GM18909 (cell line): ENCODE results near the gene TMTC1.

Source experiments
- ATAC-seq: cut with Tn5 transposase; IDR thresholded peaks from one replicate; pipeline ENCODE4 v1.9.1; 2021; ENCODE audit warnings: mild to moderate bottlenecking; ENCODE audit not compliant: unreplicated experiment, poor library complexity

The TMTC1 gene

GRCh38 chr12:29742646-29743045, 41.1 kb downstream of the TMTC1 start:
- ATAC-seq = no peak

DNA sequence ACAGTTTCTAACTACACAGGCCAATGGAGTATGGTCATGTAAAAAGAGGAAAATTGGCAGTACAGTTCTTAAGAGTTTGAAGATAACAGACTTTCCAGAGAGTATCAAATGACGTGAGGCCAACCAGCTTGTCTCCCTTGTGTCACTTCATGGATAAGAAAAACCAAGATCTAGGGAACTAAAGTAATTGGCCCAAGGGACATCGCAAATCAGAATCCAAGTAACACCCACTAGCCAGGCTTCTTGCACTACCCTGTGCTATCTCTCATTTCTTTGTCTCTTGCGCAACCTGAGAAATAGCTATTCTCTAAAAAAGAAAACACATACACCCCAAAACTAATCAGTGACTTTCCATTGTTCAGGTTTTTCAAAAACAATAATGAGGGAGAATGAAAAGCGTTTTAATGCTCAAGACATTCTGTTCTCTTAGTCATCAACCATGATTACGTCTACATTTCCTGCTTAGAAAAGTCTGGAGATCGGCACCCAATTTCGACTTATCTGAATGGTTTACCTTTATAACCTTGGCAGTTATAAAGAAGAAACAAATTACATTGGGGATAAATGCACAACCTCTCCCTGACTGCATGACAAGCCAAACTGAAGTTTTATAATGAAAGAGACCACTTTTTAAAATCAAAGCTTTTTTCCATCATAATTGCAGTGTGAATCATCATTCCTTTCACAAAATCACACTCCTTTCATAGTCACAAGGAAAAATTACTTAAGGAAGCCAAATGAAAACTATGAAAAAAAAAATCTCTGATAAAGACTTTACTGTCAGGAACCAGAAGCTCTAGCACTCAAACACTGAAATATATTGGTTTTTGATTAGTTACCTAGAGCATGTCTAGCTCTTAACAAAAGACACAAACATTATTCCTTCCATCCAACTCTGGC, 42.1 kb downstream of the TMTC1 start:
- no peak for ATAC-seq

DNA sequence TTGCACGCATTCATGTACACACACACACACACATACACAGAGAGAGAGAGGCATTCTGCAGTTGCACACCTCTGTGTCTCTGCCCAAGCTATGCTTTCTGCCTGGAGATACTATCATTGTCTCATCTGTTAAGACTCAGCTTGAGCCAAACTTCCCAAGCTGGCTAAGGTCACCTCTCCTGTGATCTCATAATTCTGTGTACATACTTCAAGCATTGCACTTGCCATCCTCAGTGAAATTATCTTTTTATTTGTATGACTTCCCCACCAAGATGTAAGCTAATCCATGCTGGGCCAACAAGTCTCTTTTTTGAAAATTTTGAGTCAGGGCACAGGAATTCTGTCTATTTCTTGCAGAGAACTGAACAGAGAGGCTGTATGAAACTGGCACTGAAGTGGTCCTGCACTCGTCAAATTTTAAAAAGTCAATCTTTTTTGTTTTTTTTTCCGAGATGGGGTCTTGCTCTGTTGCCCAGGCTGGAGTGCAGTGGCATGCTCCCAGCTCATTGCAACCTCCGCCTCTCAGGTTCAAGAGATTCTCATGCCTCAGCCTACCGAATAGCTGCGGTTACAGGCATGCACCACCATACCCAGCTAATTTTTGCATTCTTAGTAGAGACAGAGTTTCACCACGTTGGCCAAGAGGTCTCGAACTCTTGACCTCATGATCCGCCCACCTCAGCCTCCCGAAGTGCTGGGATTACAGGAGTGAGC, 44.3 kb downstream of the TMTC1 start:
- ATAC-seq = no peak

- ATAC-seq = no peak
These were observed 45.4 kb downstream of the TMTC1 start for GRCh38 chr12:29738365-29738764.

DNA sequence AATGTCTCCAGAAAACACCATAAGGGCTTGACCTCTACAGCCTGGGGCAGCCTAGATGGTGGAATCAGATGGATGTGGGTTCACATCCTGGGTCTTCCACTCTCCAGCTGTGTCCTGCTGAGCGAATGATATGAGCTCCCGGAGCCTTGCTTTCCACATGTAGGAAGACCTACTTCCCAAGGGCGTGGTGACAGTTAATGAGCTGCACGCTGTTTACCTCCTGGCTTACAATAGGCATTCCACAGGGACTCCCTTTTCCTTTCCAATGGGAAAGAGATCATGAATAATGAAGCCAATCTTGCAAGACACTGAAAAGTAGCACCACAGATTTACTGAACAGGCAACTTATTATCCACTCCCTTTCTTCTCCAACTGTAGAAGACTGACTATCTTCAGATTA, 46.1 kb downstream of the TMTC1 start:
- no peak for ATAC-seq

- ATAC-seq = no peak
These were observed 48.1 kb downstream of the TMTC1 start for GRCh38 chr12:29735604-29736003.

DNA sequence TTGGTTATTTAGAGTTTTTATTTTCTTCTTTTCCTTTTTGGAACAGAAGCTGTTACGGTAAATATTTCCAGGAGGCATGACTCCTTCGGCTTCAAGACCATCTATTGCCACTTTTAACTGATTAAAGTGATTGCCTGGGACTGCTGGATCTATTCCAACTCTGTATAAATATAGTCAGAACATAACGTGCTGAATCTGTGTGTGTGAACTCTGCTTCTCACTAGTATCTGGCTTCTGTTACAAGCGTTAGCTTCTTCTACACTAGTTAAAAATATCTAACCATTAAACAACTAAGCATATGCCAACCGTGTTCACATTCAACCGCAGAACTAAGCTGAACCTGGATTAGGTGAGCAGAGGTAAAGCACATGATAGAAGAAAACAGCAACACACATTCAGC, 49.0 kb downstream of the TMTC1 start:
- no peak for ATAC-seq

DNA sequence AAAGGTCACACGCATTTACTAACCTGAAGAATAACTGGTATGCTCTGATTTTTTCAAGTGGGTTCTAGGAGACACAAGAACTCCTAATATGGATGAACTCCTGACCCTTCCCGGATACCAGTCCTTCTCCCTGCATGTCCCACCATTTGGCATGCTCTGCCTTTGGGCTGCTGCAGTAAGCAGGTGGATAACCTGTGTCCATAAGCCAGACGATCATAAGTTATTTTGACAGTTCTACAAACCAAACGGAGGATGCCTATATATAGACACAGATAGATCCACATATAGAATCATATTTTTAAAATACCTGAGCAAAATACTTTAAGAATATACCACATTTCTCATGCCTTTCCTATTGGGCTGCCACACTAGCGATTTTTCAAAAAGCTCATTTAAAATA, 49.4 kb downstream of the TMTC1 start:
- no peak for ATAC-seq

GRCh38 chr12:29733501-29733900, 50.2 kb downstream of the TMTC1 start:
- ATAC-seq = no peak

DNA sequence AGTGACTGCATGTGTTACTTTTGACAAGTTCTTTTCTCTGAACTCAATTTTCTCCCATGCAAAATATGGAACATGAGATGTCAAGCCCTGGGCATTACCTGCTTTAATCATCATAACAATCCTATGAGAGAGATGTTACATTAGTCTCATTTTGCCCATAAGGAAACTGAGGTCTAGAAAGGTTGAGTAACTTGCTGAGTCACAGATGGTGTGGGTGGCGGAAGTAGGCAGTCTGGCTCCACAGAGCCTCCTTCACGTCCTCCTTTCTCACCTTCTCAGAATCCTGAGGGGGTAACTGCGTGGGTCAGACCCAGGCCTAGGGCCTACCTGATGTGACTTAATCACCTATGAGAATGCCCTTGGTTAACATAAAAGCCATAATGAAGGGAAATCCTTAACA, 50.7 kb downstream of the TMTC1 start:
- no peak for ATAC-seq

DNA sequence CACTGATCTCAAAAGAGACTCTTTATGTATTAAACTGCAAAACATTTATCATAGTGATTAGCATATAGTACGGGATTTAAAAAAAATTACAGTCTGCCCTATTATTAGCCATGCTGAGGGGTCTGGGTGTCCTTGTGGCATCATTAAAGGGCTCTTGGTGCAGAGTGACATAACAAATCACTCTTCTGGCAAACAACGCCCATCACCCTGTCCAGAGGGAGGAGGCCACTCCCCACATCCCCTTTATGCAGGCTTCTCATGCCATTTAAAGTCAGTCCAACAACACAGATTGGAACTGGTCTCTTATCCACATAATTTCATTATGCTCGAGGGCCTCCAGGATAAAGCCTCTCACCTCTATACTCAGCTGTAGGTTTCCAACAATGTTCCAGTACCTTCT, 51.1 kb downstream of the TMTC1 start:
- ATAC-seq = no peak

DNA sequence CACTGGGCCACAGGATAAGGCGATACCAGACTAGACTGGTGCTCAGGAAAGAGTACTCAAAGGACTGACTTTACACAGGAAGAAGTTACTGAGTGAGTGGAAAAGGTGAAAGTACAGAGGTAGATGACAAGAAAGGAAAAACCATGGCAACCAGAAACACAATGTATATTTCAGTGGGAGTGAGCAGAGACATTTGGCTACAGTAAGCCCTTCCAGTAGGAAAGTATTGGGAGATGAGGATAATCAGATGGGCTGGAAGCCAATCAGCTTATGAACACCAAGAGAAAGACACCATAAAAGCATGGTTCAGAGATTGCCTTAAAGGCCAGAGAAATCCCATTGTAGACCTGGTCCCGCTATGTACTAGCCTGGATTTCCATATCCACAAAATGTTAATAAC, 51.6 kb downstream of the TMTC1 start:
- no peak for ATAC-seq

- no peak for ATAC-seq
These were observed 52.2 kb downstream of the TMTC1 start for GRCh38 chr12:29731591-29731990.

GRCh38 chr12:29730481-29730880, 53.3 kb downstream of the TMTC1 start:
- no peak for ATAC-seq

- no peak for ATAC-seq
These were observed 55.7 kb downstream of the TMTC1 start for GRCh38 chr12:29728030-29728429.

- ATAC-seq = no peak
These were observed 56.9 kb downstream of the TMTC1 start for GRCh38 chr12:29726741-29727348.

GRCh38 chr12:29726321-29726692, 57.4 kb downstream of the TMTC1 start:
- no peak for ATAC-seq

- ATAC-seq = no peak
These were observed 58.0 kb downstream of the TMTC1 start for GRCh38 chr12:29725587-29726320.

DNA sequence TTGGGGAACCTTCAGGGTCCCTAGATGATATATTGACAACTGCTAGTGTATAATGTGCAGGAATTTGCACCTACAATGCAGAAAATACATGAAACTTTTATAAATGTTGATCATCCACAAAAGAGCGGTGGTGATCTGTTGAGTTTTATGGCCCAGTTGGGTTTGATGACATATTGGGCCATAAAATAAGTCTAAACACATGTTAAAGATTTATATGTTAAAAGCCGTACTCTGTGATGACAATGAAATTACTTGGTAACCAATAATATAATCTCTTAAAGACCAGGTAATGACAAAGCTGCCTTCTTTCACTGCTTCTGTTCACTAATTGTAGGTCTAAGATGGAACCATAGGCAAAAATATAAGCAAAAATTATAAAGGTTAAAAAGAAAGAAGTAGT, 61.6 kb downstream of the TMTC1 start:
- no peak for ATAC-seq

- ATAC-seq = no peak
These were observed 64.4 kb downstream of the TMTC1 start for GRCh38 chr12:29719381-29719780.
